Measurements from ENCODE around the gene SPTSSB. TPM values are rescaled to one million over a fixed set of nuclear protein-coding genes. Genes with fewer than 3 reads are reported as not detected.
A peak's percentile ranks its signal among the peaks of the same experiment; 100 is the strongest.

SPTSSB gene
- total RNA-seq, 3 donors from 2014 or later = 0.05 TPM; not detected in 2

DNA sequence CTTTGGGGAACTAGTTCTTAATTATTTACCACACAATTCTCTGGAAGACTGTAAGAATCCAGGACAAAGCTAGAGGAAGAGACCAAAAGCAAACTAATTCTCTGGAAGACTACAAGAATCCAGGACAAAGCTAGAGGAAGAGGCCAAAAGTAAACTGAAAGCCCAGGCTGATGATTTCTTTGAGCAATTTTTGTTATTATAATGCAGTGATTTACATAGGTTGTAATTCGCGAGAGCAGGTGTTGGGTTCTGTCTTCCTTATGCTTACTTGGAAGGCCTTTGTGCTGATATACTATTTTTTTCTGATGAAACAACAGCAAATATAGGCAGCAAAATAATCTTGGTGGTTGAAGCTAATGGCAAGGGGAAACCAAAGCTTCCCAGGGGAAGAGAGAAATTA is 5.2 kb downstream of the SPTSSB start:
- H3K27me3 Mint-ChIP-seq (ENCODE audit: low read depth) = peaks cover 8% of the 10 kb centered on the region
- H3K4me3 Mint-ChIP-seq = no peak overlapping the region
- H3K9me3 Mint-ChIP-seq = no peaks in the 10 kb centered on the region
- no peaks in the 10 kb centered on the region for H3K4me1 Mint-ChIP-seq (ENCODE audit: low read depth)
- DNase-seq (no peak), ATAC-seq (no peak)
- no peaks in the 10 kb centered on the region for H3K36me3 Mint-ChIP-seq (ENCODE audit: insufficient read depth)

DNA sequence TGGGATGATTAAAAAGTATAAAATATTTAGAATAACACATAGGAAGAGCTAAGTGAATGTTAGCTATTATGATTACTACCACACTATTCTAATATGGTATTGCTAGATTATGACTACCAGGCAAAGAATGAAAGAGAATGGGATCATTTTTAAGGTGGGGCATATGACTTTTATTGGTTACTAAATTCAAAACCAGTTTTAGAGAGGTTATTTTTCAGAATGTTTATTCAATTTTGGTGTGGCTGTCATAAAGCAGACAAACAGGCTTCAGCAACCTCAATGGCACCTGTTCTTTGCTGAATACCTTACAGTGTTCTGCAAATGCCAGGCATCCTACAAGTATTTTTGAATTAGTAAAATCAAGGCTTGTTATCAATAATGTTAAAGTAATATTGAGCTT is 12.8 kb downstream of the SPTSSB start:
- ATAC-seq (no peak), DNase-seq (no peak)
- no peaks in the 10 kb centered on the region for H3K36me3 Mint-ChIP-seq (ENCODE audit: insufficient read depth)
- H3K4me1 Mint-ChIP-seq (ENCODE audit: low read depth) = no peaks in the 10 kb centered on the region
- H3K4me3 Mint-ChIP-seq = no peak overlapping the region
- H3K27me3 Mint-ChIP-seq (ENCODE audit: low read depth) = peaks cover 3% of the 10 kb centered on the region
- no peaks in the 10 kb centered on the region for H3K9me3 Mint-ChIP-seq

DNA sequence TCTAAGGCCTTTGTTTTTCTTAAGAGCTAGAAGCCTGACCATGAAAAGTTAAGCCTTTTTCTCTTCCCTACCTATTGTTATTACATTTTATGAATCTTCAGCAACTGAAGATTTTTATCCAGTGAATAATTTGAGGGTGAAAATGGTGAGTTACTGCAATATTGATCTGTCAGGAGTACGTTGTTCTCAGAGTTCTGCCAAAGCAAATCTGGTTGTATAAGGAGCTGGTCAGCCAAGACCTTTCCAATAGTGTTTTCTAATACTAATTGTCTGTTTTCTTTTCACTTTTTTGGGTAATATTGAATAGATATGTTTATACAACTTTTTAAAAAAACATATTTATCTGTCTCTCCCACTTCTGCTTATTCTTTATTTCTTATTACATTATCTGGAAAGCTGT is 15.0 kb downstream of the SPTSSB start:
- DNase-seq (no peak), ATAC-seq (no peak)
- Mint-ChIP-seq H3K9me3 (no peaks in the 10 kb centered on the region), H3K36me3 (ENCODE audit: insufficient read depth) (no peaks in the 10 kb centered on the region), H3K4me3 (no peak overlapping the region), H3K27me3 (ENCODE audit: low read depth) (peaks cover 3% of the 10 kb centered on the region), H3K4me1 (ENCODE audit: low read depth) (no peaks in the 10 kb centered on the region)

DNA sequence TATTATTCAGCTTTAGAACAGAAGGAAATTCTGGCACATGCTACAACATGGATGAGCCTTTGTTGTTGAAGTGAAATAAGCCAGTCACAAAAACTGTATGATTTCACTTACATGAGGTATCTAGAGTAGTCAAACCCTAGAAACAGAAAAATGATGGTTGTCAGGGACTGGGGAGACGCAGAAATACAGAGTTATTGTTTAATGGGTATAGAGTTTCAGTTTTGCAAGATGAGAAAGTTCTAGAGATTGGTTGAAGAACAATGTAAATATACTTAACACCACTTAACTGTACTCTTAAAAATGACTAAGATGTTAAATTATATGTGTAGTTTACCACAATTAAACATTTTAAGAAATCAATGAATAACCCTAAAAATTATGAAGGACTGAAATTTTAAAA is 15.8 kb downstream of the SPTSSB start:
- Mint-ChIP-seq H3K27me3 (ENCODE audit: low read depth) (peaks cover 1% of the 10 kb centered on the region), H3K36me3 (ENCODE audit: insufficient read depth) (no peaks in the 10 kb centered on the region), H3K9me3 (no peaks in the 10 kb centered on the region), H3K4me1 (ENCODE audit: low read depth) (peaks cover 2% of the 10 kb centered on the region), H3K4me3 (no peak overlapping the region)
- DNase-seq = no peak
- no peak for ATAC-seq

DNA sequence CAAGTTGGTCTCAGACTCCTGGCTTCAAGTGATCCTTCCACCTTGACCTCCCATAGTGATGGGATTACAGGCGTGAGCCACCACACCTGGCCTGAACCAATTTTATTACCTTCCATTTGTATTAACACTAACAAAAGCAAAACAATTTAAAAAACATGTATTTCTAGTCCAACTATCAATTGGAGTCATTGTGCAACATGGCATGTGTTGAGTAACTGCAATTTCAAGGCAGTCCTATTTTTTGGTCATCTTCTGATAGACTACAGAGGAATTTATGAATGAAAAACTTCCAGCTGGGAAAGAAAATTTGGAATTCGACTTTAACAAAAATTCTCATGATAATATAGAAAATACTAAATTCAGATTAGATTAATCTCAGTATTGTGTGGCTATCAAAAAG is 16.8 kb downstream of the SPTSSB start:
- ATAC-seq = no peak
- peaks cover 11% of the 10 kb centered on the region for H3K4me1 Mint-ChIP-seq (ENCODE audit: low read depth)
- peaks cover 1% of the 10 kb centered on the region for H3K27me3 Mint-ChIP-seq (ENCODE audit: low read depth)
- no peaks in the 10 kb centered on the region for H3K36me3 Mint-ChIP-seq (ENCODE audit: insufficient read depth)
- H3K9me3 Mint-ChIP-seq = no peaks in the 10 kb centered on the region
- H3K4me3 Mint-ChIP-seq = no peak overlapping the region
- DNase-seq = no peak

DNA sequence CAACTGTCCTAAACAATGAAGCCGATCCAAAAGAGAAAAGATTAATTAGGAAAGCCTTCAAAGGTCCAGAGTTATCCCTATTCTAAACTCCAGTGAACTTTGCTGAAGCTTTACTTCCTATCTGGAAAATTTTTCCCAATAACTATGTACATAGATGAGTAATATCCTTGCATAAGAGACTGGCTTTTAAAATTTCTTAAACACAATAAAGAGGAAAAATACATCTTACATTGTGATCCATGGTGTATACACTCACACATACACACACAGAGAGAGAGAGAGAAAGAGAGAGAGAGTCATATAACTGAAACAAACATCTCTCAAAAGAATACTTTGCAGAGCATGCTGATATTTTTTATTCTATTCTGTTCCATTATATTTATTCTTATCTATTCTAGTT is 20.0 kb downstream of the SPTSSB start:
- no peaks in the 10 kb centered on the region for H3K9me3 Mint-ChIP-seq
- DNase-seq (no peak), ATAC-seq (no peak)
- no peak overlapping the region for H3K4me3 Mint-ChIP-seq
- no peaks in the 10 kb centered on the region for H3K36me3 Mint-ChIP-seq (ENCODE audit: insufficient read depth)
- H3K4me1 Mint-ChIP-seq (ENCODE audit: low read depth) = peaks cover 31% of the 10 kb centered on the region
- peaks cover 5% of the 10 kb centered on the region for H3K27me3 Mint-ChIP-seq (ENCODE audit: low read depth)

DNA sequence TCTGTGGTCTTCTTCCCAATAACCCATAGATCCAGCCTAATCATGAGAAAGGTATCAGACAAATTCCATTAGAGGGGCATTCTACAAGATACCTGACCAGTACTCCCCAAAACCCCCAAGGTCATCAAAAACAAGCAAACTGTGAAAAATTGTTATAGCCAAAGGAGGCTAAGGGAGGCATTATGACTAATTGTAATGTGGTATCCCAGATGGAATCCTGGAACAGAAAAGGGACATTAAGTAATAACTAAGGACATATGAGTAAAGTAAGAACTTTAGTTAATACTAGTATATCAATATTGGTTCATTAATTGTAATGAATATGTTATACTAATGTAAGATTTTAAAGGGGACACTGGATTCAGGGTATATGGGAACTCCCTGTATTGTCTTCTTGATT is 20.4 kb downstream of the SPTSSB start:
- no peaks in the 10 kb centered on the region for H3K36me3 Mint-ChIP-seq (ENCODE audit: insufficient read depth)
- H3K27me3 Mint-ChIP-seq (ENCODE audit: low read depth) = peaks cover 5% of the 10 kb centered on the region
- no peaks in the 10 kb centered on the region for H3K9me3 Mint-ChIP-seq
- peaks cover 31% of the 10 kb centered on the region for H3K4me1 Mint-ChIP-seq (ENCODE audit: low read depth)
- ATAC-seq (no peak), DNase-seq (no peak)
- H3K4me3 Mint-ChIP-seq = no peak overlapping the region

DNA sequence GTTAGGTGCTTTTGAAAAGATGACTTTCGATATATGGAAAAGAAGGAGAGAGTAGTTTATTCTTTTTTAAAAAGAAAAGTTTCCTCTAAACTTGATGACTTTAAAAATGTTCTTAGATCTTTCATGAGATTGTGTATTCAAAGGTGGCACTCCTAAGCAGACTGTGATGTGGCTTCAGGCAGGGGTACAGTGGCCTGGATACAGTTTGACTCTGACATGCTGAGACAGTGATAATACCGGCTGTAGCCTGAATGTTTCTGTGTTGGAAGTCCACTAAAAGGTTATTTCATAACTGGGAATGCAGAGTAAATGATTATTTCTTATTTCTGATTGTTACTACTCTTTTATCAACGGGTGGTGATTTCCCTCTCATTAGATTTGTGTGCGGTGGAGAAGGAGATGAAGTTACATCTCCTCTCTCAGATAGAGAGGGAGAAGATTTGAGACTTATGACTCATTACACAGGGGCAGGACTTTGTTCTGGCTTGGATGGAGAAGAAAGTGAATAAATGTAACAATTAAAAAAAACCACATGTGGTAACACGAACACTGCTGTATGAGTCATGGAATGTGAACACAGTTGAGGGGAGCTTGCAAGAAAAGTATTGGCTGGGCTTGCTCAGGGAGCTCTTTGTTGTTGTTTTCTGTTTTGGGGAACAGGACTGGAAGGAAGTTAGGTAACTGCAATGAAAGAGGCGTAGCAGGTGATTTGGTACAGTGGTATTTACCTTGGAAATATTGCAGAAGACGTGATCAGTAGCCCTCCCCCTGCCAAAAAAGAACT is 21.6 kb downstream of the SPTSSB start:
- peak; percentile 27 for DNase-seq
- Mint-ChIP-seq H3K9me3 (no peaks in the 10 kb centered on the region), H3K36me3 (ENCODE audit: insufficient read depth) (no peaks in the 10 kb centered on the region), H3K4me3 (peak overlapping the region; percentile 1), H3K27me3 (ENCODE audit: low read depth) (peaks cover 5% of the 10 kb centered on the region), H3K4me1 (ENCODE audit: low read depth) (peaks cover 31% of the 10 kb centered on the region)
- ATAC-seq = peak; percentile 89 to 92

DNA sequence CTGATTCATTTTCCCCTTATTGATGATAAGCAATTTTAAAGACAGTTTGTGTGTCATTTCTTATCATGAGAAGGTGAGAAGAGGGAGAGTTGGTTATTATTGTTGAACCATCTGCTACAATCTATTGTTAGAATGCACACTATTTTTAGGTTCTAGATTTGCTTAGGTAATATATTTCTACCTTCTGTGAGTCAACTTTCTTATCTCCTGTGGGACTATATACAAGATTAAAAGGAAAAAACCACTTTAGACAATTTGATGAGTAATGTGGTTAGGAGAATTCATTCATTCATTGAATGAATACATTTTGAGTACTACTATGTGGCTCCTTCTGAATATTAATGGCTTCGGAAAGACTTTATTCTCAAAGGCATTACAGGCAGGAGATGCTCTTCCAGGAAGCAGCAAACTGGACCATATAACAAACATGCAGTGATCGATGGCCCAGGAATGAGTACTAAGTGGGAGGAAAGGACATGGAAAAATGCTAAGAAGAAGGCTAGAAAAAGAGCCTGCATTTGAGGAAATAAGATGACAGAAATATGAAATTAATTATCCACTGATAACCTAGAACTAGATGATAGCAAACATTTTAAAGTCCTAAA is 22.4 kb downstream of the SPTSSB start:
- no peak overlapping the region for H3K4me3 Mint-ChIP-seq
- no peaks in the 10 kb centered on the region for H3K36me3 Mint-ChIP-seq (ENCODE audit: insufficient read depth)
- ATAC-seq (peak; percentile 49 to 53), DNase-seq (no peak)
- H3K4me1 Mint-ChIP-seq (ENCODE audit: low read depth) = peaks cover 31% of the 10 kb centered on the region
- no peaks in the 10 kb centered on the region for H3K9me3 Mint-ChIP-seq
- H3K27me3 Mint-ChIP-seq (ENCODE audit: low read depth) = peaks cover 3% of the 10 kb centered on the region

DNA sequence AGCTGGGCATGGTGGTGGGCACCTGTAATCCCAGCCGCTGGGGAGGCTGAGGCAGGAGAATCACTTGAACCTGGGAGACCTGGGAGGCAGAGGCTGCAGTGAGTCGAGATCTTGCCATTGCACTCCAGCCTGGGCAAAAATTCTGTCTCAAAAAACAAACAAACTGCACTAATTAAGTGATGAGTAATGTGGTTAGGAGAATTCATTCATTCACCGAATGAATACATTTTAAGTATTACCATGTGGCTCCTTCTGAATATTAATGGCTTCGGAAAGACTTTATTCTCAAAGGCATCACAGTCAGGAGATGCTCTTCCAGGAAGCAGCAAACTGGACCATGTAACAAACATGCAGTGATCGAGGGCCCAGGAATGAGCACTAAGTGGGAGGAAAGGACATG is 23.6 kb downstream of the SPTSSB start:
- Mint-ChIP-seq H3K9me3 (no peaks in the 10 kb centered on the region), H3K36me3 (ENCODE audit: insufficient read depth) (no peaks in the 10 kb centered on the region), H3K4me1 (ENCODE audit: low read depth) (peaks cover 31% of the 10 kb centered on the region), H3K27me3 (ENCODE audit: low read depth) (peaks cover 3% of the 10 kb centered on the region), H3K4me3 (no peak overlapping the region)
- ATAC-seq (no peak), DNase-seq (no peak)

DNA sequence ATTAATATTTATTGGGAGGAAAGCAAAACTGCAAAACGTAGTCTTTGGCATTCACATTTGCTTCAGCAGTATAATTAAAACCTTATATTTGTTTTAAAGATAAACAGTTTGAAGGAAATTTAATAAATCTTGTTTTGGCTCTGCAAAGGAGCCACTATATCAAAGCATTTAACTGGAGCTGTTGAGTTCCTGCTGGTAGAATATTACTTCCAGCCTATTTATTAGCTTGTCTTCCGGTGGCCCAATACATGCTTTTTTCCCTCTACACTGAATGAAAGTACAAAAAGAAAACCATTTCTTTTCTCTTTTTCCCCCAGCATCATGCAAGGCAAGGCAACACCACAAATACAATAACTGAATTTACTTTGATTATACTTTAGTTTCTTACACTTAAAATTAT is 26.3 kb downstream of the SPTSSB start:
- H3K9me3 Mint-ChIP-seq = no peaks in the 10 kb centered on the region
- H3K36me3 Mint-ChIP-seq (ENCODE audit: insufficient read depth) = no peaks in the 10 kb centered on the region
- no peak for DNase-seq
- H3K27me3 Mint-ChIP-seq (ENCODE audit: low read depth) = peaks cover 7% of the 10 kb centered on the region
- ATAC-seq = no peak
- no peak overlapping the region for H3K4me3 Mint-ChIP-seq
- peaks cover 24% of the 10 kb centered on the region for H3K4me1 Mint-ChIP-seq (ENCODE audit: low read depth)

DNA sequence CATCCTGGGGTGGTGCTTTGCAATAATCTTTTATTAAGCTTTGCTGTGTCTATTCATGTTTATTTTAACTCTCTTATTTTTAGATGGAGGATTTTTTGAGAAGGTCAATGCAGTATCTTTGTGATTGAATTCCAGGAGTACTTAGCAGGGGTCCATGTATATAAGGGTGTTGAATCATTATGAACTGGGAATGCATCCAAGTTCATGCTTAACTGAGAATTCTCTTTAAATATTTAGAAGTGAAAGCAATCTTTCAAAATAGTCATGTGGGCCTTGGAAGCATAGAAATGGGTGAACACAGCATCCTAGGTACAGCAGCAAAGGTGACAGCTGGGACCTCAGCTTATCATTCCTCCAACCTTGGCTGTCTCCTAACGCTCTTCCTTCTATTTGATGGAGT is 27.3 kb downstream of the SPTSSB start:
- Mint-ChIP-seq H3K4me3 (no peak overlapping the region), H3K9me3 (no peaks in the 10 kb centered on the region), H3K4me1 (ENCODE audit: low read depth) (peaks cover 14% of the 10 kb centered on the region), H3K36me3 (ENCODE audit: insufficient read depth) (no peaks in the 10 kb centered on the region), H3K27me3 (ENCODE audit: low read depth) (peaks cover 7% of the 10 kb centered on the region)
- DNase-seq (no peak), ATAC-seq (no peak)

DNA sequence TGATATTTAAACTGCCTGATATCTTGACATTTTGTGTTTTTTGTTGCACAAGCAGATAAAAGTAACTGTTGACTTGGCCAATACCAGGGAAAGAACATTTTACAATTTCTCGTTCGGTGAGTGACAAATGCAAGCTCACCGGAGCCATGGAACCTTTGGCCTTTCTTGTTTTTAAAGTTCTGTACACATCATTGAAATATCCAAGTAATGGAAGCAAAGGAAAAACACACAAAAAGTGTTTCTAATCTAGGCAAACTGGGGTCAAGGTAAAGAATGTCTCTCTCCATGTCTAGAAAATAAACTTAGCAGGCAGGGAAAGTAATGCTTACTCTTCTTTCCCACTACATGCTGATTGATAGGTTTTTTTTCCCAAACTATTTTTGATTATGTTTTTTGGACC is 27.8 kb downstream of the SPTSSB start:
- ATAC-seq = no peak
- Mint-ChIP-seq H3K36me3 (ENCODE audit: insufficient read depth) (no peaks in the 10 kb centered on the region), H3K9me3 (no peaks in the 10 kb centered on the region), H3K4me3 (no peak overlapping the region), H3K4me1 (ENCODE audit: low read depth) (peaks cover 9% of the 10 kb centered on the region), H3K27me3 (ENCODE audit: low read depth) (peaks cover 7% of the 10 kb centered on the region)
- DNase-seq = no peak

DNA sequence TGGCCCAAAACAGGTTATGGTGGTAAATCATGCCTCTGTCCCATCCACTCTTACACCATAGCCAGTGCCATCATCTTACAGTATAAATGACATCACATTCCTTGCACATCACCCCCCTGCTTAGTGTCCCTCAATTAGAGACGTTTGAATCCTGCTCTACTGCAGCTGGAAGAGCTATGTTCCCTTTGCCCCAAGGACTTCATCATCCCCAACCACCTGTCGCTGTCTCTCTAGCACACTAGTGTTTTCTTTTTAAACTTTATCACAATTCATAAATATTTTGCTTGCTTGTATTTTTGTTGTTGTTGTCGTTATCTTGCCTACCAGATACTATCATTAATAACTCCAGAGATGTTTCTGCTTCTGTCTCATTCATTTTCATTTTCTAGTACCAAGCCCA is 28.7 kb downstream of the SPTSSB start:
- peaks cover 2% of the 10 kb centered on the region for H3K4me1 Mint-ChIP-seq (ENCODE audit: low read depth)
- no peak overlapping the region for H3K4me3 Mint-ChIP-seq
- ATAC-seq = no peak
- no peaks in the 10 kb centered on the region for H3K36me3 Mint-ChIP-seq (ENCODE audit: insufficient read depth)
- no peaks in the 10 kb centered on the region for H3K9me3 Mint-ChIP-seq
- peaks cover 7% of the 10 kb centered on the region for H3K27me3 Mint-ChIP-seq (ENCODE audit: low read depth)
- no peak for DNase-seq
